IPS-NIHi11 (cell line): ENCODE results near the gene SLC37A3.
"Not testable (repeated sequence)": the region's sequence is repeated elsewhere in the genome, so short reads cannot be mapped to it uniquely, and the experiment has no call there.

Source experiments
- DNase-seq: peaks from one replicate; pipeline ENCODE4 v3.0.0; 2012; ENCODE audit warnings: mixed read lengths, low spot score

The SLC37A3 gene

GRCh38 chr7:140347218-140347617, 51.1 kb downstream of the SLC37A3 start:
- no peak for DNase-seq

GRCh38 chr7:140345426-140345825, 52.9 kb downstream of the SLC37A3 start:
- no peak for DNase-seq

GRCh38 chr7:140342727-140343514, 55.4 kb downstream of the SLC37A3 start:
- DNase-seq = peak; percentile 65

GRCh38 chr7:140338959-140339358, 59.4 kb downstream of the SLC37A3 start:
- not testable (repeated sequence) for DNase-seq

- DNase-seq = no peak
These were observed 63.8 kb downstream of the SLC37A3 start for GRCh38 chr7:140334341-140335057.

- DNase-seq = no peak
These were observed 64.6 kb downstream of the SLC37A3 start for GRCh38 chr7:140333686-140334085.

GRCh38 chr7:140333223-140333622, 65.1 kb downstream of the SLC37A3 start:
- no peak for DNase-seq

- DNase-seq = no peak
These were observed 67.7 kb downstream of the SLC37A3 start for GRCh38 chr7:140330595-140330994.

- no peak for DNase-seq
These were observed 68.2 kb downstream of the SLC37A3 start for GRCh38 chr7:140330128-140330527.

GRCh38 chr7:140327261-140327661, 71.1 kb downstream of the SLC37A3 start:
- DNase-seq = no peak

GRCh38 chr7:140326116-140326928, 72.0 kb downstream of the SLC37A3 start:
- DNase-seq = peak; percentile 62

- DNase-seq = no peak
These were observed 72.7 kb downstream of the SLC37A3 start for GRCh38 chr7:140325600-140325999.

- no peak for DNase-seq
These were observed 73.6 kb downstream of the SLC37A3 start for GRCh38 chr7:140324714-140325113.

GRCh38 chr7:140322759-140323158, 75.6 kb downstream of the SLC37A3 start:
- peak; percentile 29 for DNase-seq

GRCh38 chr7:140320078-140320477, 78.3 kb downstream of the SLC37A3 start:
- DNase-seq = not testable (repeated sequence)

GRCh38 chr7:140317999-140318398, 80.3 kb downstream of the SLC37A3 start:
- DNase-seq = no peak

- DNase-seq = no peak
These were observed 80.7 kb downstream of the SLC37A3 start for GRCh38 chr7:140317597-140317996.

GRCh38 chr7:140316165-140316661, 82.1 kb downstream of the SLC37A3 start:
- peak; percentile 23 for DNase-seq

- DNase-seq = no peak
These were observed 82.7 kb downstream of the SLC37A3 start for GRCh38 chr7:140315498-140316164.

- no peak for DNase-seq
These were observed 83.5 kb downstream of the SLC37A3 start for GRCh38 chr7:140314573-140315480.
